Stimulated activated CD4-positive, alpha-beta T cell treated with anti-CD3 and anti-CD28 coated beads, Interleukin-12 subunit alpha, Interleukin-12 subunit beta, amount 100 ng/mL, for 48 hours (primary cell): Measurements from ENCODE around the gene TTC34.

Experiments
- DNase-seq, 3 donors: peaks; one replicate each; pipeline ENCODE4 v3.0.0-alpha.2; 2020; ENCODE audit warnings: low read depth in 2 of 3, low spot score in 1 of 3

TTC34 gene

GRCh38 chr1:2607641-2608091 is 193.8 kb downstream of the TTC34 start:
- no peak for DNase-seq

GRCh38 chr1:2606881-2607621 is 194.4 kb downstream of the TTC34 start:
- no peak for DNase-seq

GRCh38 chr1:2606396-2606880 is 195.1 kb downstream of the TTC34 start:
- no peak for DNase-seq

- DNase-seq, result no peak
Measured at GRCh38 chr1:2605509-2606395, 195.7 kb downstream of the TTC34 start.

- DNase-seq, result no peak
Measured at GRCh38 chr1:2604844-2605508, 196.5 kb downstream of the TTC34 start.

- no peak for DNase-seq
Measured at GRCh38 chr1:2604156-2604843, 197.2 kb downstream of the TTC34 start.

DNA sequence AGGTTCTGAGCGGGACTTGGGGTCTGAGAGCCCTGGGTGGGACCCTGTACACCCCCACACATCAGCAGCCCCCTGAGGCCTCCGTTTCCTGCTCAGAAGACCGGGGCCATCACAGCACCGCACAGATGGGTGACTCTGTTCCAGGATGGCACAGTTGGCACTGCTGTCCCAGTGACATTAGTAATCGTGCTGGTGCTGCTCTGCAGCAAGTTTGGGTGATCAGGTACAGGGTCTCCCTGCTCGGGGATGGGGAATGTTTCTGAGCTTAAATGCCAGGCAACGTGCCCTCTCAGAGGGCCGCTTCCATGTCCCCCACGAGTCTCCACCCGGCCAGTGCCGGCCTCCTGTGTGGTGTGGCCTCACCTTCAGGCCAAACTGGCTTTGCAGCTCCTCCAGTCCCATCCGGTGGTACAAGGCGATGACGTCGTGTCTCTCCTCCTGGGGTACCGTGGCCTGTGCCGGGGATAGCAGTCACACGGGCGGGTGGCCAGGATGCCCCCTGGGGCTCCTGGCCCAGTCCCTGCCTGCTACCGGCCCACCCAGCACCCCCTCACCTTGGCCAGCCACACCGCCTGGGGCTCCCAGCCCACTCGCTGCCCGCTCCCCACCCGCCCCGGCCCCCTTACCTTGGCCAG is 197.9 kb downstream of the TTC34 start:
- no peak for DNase-seq

DNA sequence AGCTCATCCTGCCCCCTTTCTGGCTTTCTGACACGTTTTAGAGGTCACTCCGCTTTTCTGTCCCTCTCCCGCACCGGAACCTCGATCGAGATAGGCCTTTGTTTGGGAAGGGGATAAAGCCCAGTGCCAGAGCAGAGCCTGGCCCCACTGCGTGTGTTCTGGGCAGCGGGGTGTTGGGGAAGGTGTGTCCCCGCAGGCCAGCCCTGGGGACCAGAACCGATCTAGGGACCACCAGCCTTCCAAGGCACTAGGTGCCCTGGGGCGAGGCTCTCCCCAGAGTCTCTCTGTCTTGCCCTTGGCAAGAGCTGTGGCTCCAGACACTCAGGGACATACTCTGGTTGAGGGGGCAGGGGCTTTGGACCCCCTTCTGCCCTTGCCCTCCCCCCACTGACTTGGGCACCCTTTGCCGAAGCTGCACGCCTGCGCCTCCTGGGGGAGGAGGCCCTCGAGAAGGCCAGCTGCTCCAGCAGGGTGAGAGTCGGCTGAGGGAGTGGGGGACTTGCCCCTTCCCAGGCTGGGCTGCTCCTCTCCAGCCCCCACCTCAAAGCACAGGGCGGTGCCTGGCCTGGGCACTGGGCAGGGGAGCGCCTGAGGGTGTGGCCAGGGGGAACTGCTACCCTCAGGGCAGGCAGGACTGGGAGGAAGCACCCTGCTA is 198.5 kb downstream of the TTC34 start:
- DNase-seq, result no peak

DNA sequence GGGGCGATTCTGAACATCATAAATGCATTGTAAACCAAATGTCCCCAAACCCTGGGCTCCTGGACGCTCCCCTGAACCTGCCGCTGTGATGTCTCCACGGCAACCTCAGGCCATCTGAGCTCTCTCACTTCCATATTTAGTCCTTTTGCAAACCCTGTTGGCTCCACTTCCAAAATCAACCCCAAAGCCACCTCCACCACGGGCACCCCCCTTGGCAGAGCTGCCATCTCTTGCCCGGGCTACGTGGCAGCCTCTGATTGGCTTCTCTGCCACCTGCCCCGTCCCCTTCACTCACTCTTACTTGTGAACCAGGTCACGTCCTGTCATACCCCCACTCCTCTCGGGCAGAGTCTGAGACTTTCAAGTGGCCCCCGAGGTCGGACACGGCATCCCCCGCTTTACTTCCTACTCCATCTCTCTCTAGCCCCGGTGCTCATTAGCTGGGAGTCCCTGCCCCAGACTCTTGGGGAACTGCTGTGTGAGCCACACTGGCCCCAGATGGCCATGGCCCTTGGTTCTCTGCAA is 199.1 kb downstream of the TTC34 start:
- no peak for DNase-seq

- no peak for DNase-seq
Measured at GRCh38 chr1:2601721-2602303, 199.7 kb downstream of the TTC34 start.

DNA sequence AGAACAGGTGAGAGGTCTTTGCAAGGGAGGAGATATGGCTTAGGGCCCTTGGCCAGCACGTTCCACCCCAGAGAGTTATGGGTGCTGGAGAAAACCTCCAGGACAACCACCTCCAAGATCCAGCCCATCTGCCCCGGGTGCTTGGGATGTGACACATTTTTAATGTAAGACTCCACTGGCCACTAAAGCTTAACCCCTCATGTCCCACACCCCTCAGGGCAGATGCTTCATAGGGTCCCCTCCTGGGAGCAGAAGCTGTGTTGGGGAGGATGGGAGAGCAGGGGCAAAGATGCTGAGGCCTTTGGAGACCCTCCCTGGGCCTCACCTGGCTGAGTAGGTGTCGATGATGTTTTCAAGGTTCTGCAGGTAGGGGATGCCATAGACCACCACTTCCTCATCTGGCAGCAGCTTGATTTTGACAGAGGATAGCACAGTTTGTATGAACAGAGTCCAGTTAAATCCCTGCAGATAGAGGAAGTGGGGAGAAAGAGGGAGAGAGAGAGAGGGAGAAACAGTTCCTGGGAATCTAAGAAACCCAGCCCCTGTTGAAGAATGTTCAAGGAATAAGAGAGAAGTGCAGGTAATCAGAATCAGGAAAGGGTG is 203.1 kb downstream of the TTC34 start:
- no peak for DNase-seq

DNA sequence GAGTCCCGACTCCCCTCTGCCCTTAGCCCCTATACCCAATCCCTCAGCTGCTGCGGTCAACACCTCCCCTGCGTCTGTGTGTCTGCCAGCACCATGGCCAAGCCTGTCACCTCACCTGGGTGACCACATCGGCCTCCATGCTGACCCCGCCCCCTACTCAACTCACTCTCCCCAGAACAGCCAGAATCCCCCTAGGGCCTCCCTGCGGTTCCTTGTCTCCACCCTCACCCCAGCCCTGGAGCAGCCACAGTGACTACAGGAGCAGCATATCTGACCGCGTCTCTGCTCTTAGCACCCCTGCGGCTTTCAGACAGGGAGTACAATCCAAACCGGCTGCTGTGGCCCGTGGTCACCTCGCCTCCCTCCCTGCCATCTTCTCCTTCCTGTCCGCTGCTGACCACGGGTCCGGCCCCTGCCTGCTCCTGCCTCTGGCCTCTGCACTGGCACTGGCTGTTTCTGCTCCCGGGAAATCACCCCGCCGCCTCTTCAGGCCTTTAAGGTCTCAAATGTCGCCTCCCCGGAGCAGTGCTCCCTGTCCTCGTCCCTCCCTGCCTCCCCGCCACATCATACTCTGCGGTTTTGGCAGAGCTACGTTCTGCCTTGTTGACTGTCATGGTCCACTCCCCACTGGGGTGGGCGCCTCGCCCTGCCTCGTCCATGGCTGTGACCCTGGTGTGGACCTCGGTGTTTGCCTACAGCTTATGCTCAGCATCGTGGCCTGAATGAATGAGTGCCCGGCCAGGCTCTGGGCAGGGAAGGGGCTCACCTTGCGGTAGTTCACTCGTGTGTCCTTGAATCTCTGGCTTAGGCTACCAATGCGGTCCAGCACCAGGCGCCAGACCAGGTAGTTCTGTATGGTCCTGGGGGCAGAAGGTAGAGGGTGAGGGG is 203.8 kb downstream of the TTC34 start:
- no peak for DNase-seq

DNA sequence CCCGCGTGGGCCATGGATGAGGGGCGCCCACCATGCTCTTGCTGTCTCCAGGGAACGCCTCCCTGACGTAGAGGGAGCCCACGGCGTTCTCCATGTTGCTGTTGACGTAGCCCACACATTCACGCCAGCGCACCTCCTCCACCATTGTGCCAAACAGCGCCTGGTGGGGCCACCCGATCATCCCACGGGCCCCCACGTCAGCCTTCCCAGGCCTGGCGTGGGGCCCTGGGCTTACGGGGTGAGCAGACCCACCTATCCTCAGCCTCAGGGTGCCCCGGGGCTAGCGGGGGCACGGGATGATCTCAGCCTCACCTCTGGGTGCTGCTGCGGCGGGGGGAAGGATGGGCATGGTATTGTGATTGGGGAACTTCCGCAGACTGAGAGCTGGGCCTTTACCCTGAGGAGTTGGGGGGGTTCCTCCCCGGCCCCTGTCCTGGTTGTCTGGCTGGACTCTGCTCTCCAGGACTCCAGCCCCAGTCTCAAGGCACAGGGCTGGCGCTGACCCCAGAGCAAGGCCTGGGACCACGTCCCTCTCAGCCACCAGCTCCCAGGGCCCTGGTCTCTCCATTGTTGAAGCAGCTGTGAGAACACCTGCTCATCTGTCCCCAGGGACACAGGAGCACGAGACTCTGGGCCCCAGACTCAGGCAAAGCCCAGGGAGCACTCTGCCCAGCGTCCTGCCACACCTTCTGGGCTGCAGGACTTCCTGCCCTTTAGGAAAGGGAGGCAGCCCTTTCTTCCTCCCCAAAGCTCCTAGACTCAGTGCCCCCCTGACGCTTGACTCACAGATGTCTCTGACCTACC is 204.8 kb downstream of the TTC34 start:
- no peak for DNase-seq

GRCh38 chr1:2595812-2596529 is 205.5 kb downstream of the TTC34 start:
- no peak for DNase-seq

DNA sequence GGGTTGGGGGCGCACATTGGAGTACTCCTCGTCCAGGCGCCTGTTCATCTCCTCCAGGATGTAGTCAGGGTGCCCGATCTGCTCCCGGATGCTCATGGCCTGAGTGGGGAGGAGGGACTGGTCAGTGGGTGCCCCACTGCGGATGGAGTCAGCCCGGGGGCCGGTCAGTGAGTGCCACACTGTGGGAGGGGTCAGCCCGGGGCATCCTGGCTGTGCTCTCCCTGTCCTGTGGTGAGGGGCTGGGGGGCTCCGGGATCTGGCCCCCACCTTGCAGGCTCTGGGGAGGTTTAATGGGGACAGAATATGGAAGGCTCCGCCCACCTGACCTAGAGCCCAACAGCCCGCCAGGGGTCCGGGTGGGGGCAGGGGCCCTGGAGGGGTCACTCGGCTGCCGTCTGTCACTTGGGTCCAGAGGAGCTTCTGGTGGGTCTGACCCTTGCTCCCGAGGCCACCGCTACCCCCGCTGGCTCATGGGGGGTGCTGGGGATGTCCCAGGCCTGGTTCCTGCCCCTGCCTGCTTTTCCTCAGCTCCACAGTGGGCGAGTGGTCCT is 206.2 kb downstream of the TTC34 start:
- no peak for DNase-seq

DNA sequence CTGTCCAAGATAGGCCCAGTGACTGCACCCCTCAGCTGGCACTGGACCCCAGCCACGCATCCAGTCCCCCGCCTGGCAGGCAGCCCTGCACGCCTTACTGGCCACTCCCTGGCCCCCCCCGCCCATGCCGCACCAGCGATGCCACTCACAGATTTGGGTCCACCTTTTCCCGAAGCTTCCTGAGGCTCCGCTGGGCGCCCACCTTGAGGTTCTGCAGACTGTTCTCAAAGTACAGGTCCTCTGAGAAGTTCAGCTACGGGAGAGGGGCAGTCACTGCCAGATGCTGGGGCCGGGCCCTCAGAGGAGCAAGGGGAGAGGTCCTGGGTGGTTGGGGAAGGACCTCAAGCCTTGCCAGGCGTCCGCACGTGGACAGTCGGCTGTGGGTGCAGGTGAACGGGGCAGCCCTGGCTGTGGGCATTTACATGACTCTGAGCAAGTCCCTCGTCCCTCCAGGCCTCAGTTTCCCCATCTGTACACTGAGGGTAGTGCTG is 206.8 kb downstream of the TTC34 start:
- no peak for DNase-seq
